ENCODE data around the gene MARVELD1. TPM values are rescaled to one million over a fixed set of nuclear protein-coding genes. Genes with fewer than 3 reads are reported as not detected.

Gene MARVELD1
- total and polyA plus RNA-seq, 2 of the 8 experiments (the other 6 are each of a cell fraction or from before 2014, with no cell fraction given) = 28.1 to 37.3 TPM

DNA sequence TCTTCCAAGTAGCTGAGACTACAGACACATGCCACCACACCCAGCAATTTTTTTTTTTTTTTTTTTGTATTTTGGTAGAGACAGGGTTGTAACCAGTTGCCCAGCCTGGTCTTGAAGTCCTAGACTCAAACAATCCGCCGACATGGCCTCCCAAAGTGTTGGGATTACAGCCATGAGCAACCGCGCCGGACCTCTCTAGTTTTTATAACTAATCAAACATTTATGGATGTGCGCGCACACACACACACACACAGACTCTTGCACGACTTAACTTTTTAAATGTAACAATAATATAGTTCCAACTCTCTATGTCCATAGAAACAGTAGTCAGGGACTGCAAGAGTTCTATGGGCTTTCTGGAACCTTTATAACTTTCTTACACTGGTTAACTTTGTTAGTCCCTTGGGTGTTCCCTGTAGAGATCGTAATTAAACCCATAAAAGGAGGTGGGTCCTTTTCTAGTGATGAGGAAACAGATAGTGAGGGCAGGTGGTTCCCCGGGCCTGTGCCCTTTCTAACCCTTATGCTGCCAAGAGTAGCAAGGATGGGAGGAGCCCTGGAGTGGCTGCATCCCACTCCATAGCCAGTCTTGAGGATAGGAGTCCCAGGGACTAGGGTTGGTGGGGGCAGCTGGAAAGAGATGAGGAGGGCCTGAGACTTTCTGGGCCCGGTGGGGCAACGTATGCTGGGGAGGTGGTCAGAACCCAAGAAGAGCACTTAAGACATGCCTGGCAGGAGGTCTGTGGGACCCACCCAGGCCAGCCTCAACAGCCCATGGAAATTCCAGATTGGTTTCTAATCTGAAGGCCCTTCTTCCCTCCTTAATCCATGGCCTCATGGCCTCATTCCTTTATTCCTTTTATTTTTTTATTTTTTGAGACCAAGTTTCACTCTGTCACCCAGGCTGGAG is 8.6 kb downstream of the MARVELD1 start (continued):
- TF ChIP-seq CBX5 (IDR thresholded peaks at IDR 0.05; ENCODE audit: low read depth, low read length) (no peak), RNF2 (IDR thresholded peaks at IDR 0.05; ENCODE audit: borderline replicate concordance, low read depth, low read length, missing control alignments, poor library complexity, severe bottlenecking) (no peak), JUN (IDR thresholded peaks at IDR 0.05; ENCODE audit: low read depth, low read length) (no peak), POLR2A (IDR thresholded peaks at IDR 0.05; ENCODE audit: control extremely low read depth in 1 of 2, low read depth in 2 of 2, low read length in 2 of 2) (no peak), SIN3A (conservative IDR thresholded peaks at IDR 0.05 in 1 of 2, IDR thresholded peaks at IDR 0.05 in 1 of 2; ENCODE audit: low read depth in 1 of 2, low read length in 2 of 2) (no peak), CREB1 (IDR thresholded peaks at IDR 0.05) (no peak)
